ENCODE results near the gene SGCA. TPM values are rescaled to one million over a fixed set of nuclear protein-coding genes. Genes with fewer than 3 reads are reported as not detected.

The SGCA gene
- total and polyA plus RNA-seq, 10 of the 15 experiments (the other 5 are each of a cell fraction or from before 2014, with no cell fraction given) = 0.13 to 2.2 (median 0.50) TPM; not detected in 2

DNA sequence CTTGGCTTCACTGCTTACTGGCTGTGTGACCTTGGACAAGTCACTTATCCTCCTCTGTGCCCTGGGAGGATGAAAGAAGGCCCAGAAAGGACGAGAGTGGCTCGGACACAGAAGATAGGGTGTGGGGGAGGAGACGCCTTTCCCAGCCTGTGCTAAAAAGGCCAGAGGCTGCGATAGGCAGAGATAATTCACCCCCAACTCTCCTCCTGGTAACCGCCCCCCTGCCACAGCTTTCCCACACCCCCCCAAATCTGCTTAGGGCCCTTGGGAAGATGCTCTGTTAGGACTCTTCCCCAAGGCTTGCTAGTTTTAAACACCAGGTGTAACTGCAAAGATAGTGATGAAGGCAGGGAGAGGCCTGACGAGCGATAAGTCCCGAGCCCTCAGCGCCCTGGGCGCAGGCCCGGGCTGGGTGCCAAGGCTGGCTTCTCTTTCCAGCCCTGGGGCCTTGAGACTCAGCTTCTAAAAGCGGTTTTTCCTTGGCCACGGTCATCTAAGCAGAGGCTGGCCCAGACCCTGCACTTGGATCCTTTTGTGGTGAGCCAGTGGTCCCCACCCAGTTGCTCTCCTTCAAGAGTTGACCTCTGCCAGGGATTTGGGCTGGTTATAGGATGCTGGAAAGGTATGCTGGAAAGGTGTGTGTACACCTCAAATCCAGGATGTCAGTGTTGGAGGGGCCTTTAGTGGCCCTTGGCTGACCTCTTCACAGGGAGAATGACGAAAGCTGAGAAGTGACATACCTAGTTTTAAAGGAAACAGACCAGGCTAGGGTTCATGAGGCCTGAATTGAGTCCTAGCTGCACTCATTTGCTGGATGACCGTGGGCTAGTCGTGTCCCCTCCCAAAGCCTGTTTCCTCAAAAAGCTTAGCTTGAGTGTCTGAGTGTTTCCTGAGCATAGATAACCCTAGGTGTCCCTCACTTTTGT, 11.9 kb upstream of the SGCA start:
- SMC1A ChIA-PET (ENCODE audit: uncharacterized antibody, unreplicated experiment) = interaction anchor here (0.6 to 1.9 kb wide), 7 partner anchors 10 to 144 kb away, joined by 3 to 7 read pairs (median 4); no protein-coding TSS in a partner anchor
- Histone ChIP-seq H3K4me1 (ENCODE audit: control insufficient read depth, insufficient read depth, low read length) (peaks cover 37% of the 10 kb centered on the region), H3K27ac (ENCODE audit: control insufficient read depth, insufficient read depth) (peak overlapping the region; percentile 72), H3K9ac (ENCODE audit: control insufficient read depth, insufficient read depth, low read length) (no peak overlapping the region), H3K4me3 (no peak overlapping the region), H2AFZ (ENCODE audit: control insufficient read depth, low read depth, low read length) (no peak overlapping the region), H3K36me3 (ENCODE audit: control insufficient read depth in 2 of 2, insufficient read depth in 2 of 2, low read length in 1 of 2) (no peaks in the 10 kb centered on the region), H3K9me3 (replicated peaks; ENCODE audit: control insufficient read depth, insufficient read depth, low read length) (no peaks in the 10 kb centered on the region), H3K79me2 (ENCODE audit: control insufficient read depth, insufficient read depth, low read length) (peaks cover 28% of the 10 kb centered on the region), H3K4me2 (ENCODE audit: control insufficient read depth, insufficient read depth) (peak overlapping the region; percentile 91), H3K27me3 (replicated peaks in 1 of 2; ENCODE audit: control insufficient read depth in 2 of 2, insufficient read depth in 2 of 2, low read length in 1 of 2) (no peaks in the 10 kb centered on the region), H4K20me1 (ENCODE audit: control insufficient read depth, insufficient read depth) (no peaks in the 10 kb centered on the region)
- CTCF ChIA-PET = interaction anchor here (0.5 to 2.2 kb wide), 10 partner anchors 8 to 67 kb away, joined by 3 to 10 read pairs (median 5); no protein-coding TSS in a partner anchor
- DNase-seq (ENCODE audit: low read depth, low spot score) = no peak
- ATAC-seq = no peak
- POLR2A ChIA-PET = interaction anchor here (1.1 to 1.5 kb wide), 2 partner anchors 10 to 15 kb away, joined by 4 to 6 read pairs; no protein-coding TSS in a partner anchor
- RAD21 ChIA-PET (ENCODE audit: unreplicated experiment) = interaction anchor here (0.9 to 3.5 kb wide), 5 partner anchors 12 to 46 kb away, joined by 3 to 12 read pairs (median 7); partner anchors contain the start of gene SGCA
- in situ Hi-C loops (cut with MboI) (no loop called here), intact Hi-C loops (cut with micrococcal nuclease; ENCODE audit: unreplicated experiment) (no loop called here)
- TF ChIP-seq IKZF1 (conservative IDR thresholded peaks at IDR 0.05) = no peak
- no peak for TF ChIP-seq TCF7 (IDR thresholded peaks at IDR 0.05; ENCODE audit: borderline replicate concordance)
- TF ChIP-seq PBX3 (IDR thresholded peaks at IDR 0.05; ENCODE audit: insufficient replicate concordance, low read depth, low read length) = no peak
- TF ChIP-seq, protein P1, sequence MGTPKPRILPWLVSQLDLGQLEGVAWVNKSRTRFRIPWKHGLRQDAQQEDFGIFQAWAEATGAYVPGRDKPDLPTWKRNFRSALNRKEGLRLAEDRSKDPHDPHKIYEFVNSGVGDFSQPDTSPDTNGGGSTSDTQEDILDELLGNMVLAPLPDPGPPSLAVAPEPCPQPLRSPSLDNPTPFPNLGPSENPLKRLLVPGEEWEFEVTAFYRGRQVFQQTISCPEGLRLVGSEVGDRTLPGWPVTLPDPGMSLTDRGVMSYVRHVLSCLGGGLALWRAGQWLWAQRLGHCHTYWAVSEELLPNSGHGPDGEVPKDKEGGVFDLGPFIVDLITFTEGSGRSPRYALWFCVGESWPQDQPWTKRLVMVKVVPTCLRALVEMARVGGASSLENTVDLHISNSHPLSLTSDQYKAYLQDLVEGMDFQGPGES (IDR thresholded peaks at IDR 0.05) = no peak
- TF ChIP-seq ZNF207 (IDR thresholded peaks at IDR 0.05; ENCODE audit: borderline replicate concordance) = no peak
- no peak for TF ChIP-seq YBX1 (IDR thresholded peaks at IDR 0.05)
- no peak for TF ChIP-seq HDGF (IDR thresholded peaks at IDR 0.05)
- TF ChIP-seq, protein P2, sequence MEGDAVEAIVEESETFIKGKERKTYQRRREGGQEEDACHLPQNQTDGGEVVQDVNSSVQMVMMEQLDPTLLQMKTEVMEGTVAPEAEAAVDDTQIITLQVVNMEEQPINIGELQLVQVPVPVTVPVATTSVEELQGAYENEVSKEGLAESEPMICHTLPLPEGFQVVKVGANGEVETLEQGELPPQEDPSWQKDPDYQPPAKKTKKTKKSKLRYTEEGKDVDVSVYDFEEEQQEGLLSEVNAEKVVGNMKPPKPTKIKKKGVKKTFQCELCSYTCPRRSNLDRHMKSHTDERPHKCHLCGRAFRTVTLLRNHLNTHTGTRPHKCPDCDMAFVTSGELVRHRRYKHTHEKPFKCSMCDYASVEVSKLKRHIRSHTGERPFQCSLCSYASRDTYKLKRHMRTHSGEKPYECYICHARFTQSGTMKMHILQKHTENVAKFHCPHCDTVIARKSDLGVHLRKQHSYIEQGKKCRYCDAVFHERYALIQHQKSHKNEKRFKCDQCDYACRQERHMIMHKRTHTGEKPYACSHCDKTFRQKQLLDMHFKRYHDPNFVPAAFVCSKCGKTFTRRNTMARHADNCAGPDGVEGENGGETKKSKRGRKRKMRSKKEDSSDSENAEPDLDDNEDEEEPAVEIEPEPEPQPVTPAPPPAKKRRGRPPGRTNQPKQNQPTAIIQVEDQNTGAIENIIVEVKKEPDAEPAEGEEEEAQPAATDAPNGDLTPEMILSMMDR (IDR thresholded peaks at IDR 0.05 in 2 of 3, conservative IDR thresholded peaks at IDR 0.05 in 1 of 3; ENCODE audit: control insufficient read depth in 2 of 3, extremely low read depth in 1 of 3, insufficient read depth in 1 of 3, low read depth in 3 of 3, low read length in 3 of 3) = no peak
- TF ChIP-seq CHD1 (IDR thresholded peaks at IDR 0.05; ENCODE audit: low read depth, low read length) = no peak
- TF ChIP-seq EZH2 (IDR thresholded peaks at IDR 0.05; ENCODE audit: borderline replicate concordance, control insufficient read depth, low read depth, low read length) = no peak
- no peak for TF ChIP-seq SP1 (IDR thresholded peaks at IDR 0.05; ENCODE audit: low read depth, low read length)
- TF ChIP-seq POLR2AphosphoS5 (IDR thresholded peaks at IDR 0.05; ENCODE audit: low read length) = no peak
- 82% methylated on average over 16 of the region's 16 CpGs for WGBS (ENCODE audit: insufficient coverage, insufficient replicate concordance, low lambda C conversion rate, missing lambda C conversion rate)
- FAIRE-seq = peak; percentile 7
- no TSS peak for BruUV-seq (replicated peaks)

Measured in GM12878 (cell line).